ENCODE data around the gene IZUMO1. TPM values are rescaled to one million over a fixed set of nuclear protein-coding genes. Genes with fewer than 3 reads are reported as not detected.

IZUMO1 gene
- total and polyA plus RNA-seq, 9 of the 15 experiments (the other 6 are each of a cell fraction or from before 2014, with no cell fraction given), result 0.14 to 2.1 (median 0.73) TPM

DNA sequence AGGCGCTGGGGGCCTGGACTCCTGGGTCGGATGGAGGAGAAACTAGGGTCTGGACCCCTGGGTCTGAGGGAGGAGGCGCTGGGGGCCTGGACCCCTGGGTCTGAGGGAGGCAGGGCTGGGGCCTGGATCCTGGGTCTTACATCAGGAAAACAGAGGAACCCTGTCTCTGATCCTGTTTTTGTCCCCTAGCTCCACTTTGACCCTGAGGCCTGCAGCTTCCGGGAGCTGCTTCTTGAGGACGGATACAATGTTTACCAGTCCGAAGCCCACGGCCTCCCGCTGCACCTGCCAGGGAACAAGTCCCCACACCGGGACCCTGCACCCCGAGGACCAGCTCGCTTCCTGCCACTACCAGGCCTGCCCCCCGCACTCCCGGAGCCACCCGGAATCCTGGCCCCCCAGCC is 11.0 kb upstream of the IZUMO1 start:
- H3K9ac ChIP-seq (ENCODE audit: insufficient read depth in 1 of 2, low read depth in 2 of 2, low read length in 2 of 2), result peak overlapping the region in 1 of 2 experiments; percentile 53; a peak in 1 of 4 replicates
- CTCF ChIA-PET (ENCODE audit: low intra/inter-chr PET ratio), result no interaction called here
- intact Hi-C loops (cut with micrococcal nuclease) (no loop called here), in situ Hi-C loops (cut with MboI) (no loop called here)
- H3K79me2 ChIP-seq (ENCODE audit: control insufficient read depth, insufficient read depth, low read length), result peaks cover 6% of the 10 kb centered on the region; the same call in 1 of the 3 replicates
- DNase-seq (ENCODE audit: extremely low read depth in 1 of 4, low spot score in 3 of 4) (no peak), ATAC-seq (no peak), FAIRE-seq (no peak)
- peaks cover 25 to 48% of the 10 kb centered on the region in 2 experiments for H3K4me1 ChIP-seq (replicated peaks in 1 of 2; ENCODE audit: control insufficient read depth in 2 of 2, insufficient read depth in 2 of 2, low read length in 2 of 2)
- no TSS peak for BruUV-seq (replicated peaks)
- no peaks in the 10 kb centered on the region for H4K20me1 ChIP-seq (replicated peaks; ENCODE audit: control insufficient read depth, insufficient read depth, low read length)
- no peak for TF ChIP-seq SMAD3 (CRISPR knock-in tag; conservative IDR thresholded peaks at IDR 0.05)
- TF ChIP-seq, protein P1, sequence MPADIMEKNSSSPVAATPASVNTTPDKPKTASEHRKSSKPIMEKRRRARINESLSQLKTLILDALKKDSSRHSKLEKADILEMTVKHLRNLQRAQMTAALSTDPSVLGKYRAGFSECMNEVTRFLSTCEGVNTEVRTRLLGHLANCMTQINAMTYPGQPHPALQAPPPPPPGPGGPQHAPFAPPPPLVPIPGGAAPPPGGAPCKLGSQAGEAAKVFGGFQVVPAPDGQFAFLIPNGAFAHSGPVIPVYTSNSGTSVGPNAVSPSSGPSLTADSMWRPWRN (IDR thresholded peaks at IDR 0.05; ENCODE audit: low read depth), result no peak
- TF ChIP-seq, protein P2, sequence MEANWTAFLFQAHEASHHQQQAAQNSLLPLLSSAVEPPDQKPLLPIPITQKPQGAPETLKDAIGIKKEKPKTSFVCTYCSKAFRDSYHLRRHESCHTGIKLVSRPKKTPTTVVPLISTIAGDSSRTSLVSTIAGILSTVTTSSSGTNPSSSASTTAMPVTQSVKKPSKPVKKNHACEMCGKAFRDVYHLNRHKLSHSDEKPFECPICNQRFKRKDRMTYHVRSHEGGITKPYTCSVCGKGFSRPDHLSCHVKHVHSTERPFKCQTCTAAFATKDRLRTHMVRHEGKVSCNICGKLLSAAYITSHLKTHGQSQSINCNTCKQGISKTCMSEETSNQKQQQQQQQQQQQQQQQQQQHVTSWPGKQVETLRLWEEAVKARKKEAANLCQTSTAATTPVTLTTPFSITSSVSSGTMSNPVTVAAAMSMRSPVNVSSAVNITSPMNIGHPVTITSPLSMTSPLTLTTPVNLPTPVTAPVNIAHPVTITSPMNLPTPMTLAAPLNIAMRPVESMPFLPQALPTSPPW (CRISPR knock-in tag; IDR thresholded peaks at IDR 0.05), result no peak
- TF ChIP-seq POLR3G (IDR thresholded peaks at IDR 0.05; ENCODE audit: extremely low read depth, insufficient read length, insufficient replicate concordance), result no peak
- TF ChIP-seq BRD9 (IDR thresholded peaks at IDR 0.05; ENCODE audit: low read depth, partially characterized antibody), result no peak
- no peak for TF ChIP-seq NCOR1 (IDR thresholded peaks at IDR 0.05)
- TF ChIP-seq CTCF (IDR thresholded peaks at IDR 0.05 in 2 of 3, conservative IDR thresholded peaks at IDR 0.05 in 1 of 3; ENCODE audit: insufficient read depth in 2 of 3, low read depth in 1 of 3, low read length in 3 of 3), result no peak
- no peak for TF ChIP-seq ZSCAN32 (CRISPR knock-in tag; IDR thresholded peaks at IDR 0.05)
- no peak for TF ChIP-seq SRSF3 (IDR thresholded peaks at IDR 0.05; ENCODE audit: insufficient read depth, low read length)
- TF ChIP-seq ZNF707 (CRISPR knock-in tag; conservative IDR thresholded peaks at IDR 0.05), result no peak
- no peak for TF ChIP-seq SOX6 (IDR thresholded peaks at IDR 0.05)
- no peak for TF ChIP-seq SP2 (IDR thresholded peaks at IDR 0.05; ENCODE audit: extremely low read depth, low read depth, low read length, poor library complexity, severe bottlenecking)
- no peaks in the 10 kb centered on the region for H3K9me3 ChIP-seq (replicated peaks; ENCODE audit: control insufficient read depth, insufficient read depth, low read depth, low read length)
- H3K9me1 ChIP-seq (ENCODE audit: control insufficient read depth, insufficient read depth, low read length), result no peaks in the 10 kb centered on the region
- H3K36me3 ChIP-seq (ENCODE audit: control insufficient read depth, insufficient read depth, low read length), result no peaks in the 10 kb centered on the region
- no peak overlapping the region for H3K27ac ChIP-seq (ENCODE audit: extremely low read depth, low read depth, low read length)
- no peak overlapping the region for H3K4me2 ChIP-seq (ENCODE audit: insufficient read depth, low read length)
- H3K4me3 ChIP-seq, result no peak overlapping the region
- WGBS (ENCODE audit: insufficient coverage, low coverage, missing lambda C conversion rate), result 80% methylated on average over 2 of the region's 14 CpGs
- no peaks in the 10 kb centered on the region for H3K27me3 ChIP-seq (ENCODE audit: control insufficient read depth in 2 of 2, insufficient read depth in 2 of 2, low read length in 2 of 2)
- POLR2A ChIA-PET, result interaction anchor here (0.5 to 1.3 kb wide), 2 partner anchors 10 to 306 kb away, joined by 3 to 4 read pairs; no protein-coding TSS in a partner anchor
- no peak overlapping the region for H2AFZ ChIP-seq (ENCODE audit: low read depth, low read length)
